ENCODE results near the gene SLC1A2. TPM values are rescaled to one million over a fixed set of nuclear protein-coding genes. Genes with fewer than 3 reads are reported as not detected.

Gene SLC1A2
- total and polyA plus RNA-seq, 2 of the 4 experiments (the other 2 are of a cell fraction) = 0.15 to 0.54 TPM

GRCh38 chr11:35311331-35311730 is 108.0 kb downstream of the SLC1A2 start:
- no peak overlapping the region for H4K8ac ChIP-seq (ENCODE audit: low read depth in 2 of 2, low read length in 2 of 2)
- no peak overlapping the region for H3K27ac ChIP-seq (ENCODE audit: insufficient read depth, low read length)
- no peak overlapping the region for H2AK5ac ChIP-seq (ENCODE audit: low read depth, low read length)
- no peak overlapping the region for H3K4ac ChIP-seq (ENCODE audit: low read depth, low read length)
- BruUV-seq (replicated peaks) = no TSS peak
- POLR2A ChIA-PET (ENCODE audit: unreplicated experiment) = no interaction called here
- no peak overlapping the region for H3K18ac ChIP-seq (ENCODE audit: low read depth, low read length)
- no peak overlapping the region for H2AK9ac ChIP-seq (replicated peaks; ENCODE audit: low read depth, low read length, poor library complexity)
- ATAC-seq (ENCODE audit: low read depth) (no peak), DNase-seq (no peak)
- H2BK120ac ChIP-seq (ENCODE audit: low read depth, low read length) = no peak overlapping the region
- H3K4me3 ChIP-seq (ENCODE audit: insufficient read depth, low read depth, low read length) = no peak overlapping the region
- intact Hi-C loops (cut with micrococcal nuclease) = no loop called here
- H3K56ac ChIP-seq (ENCODE audit: extremely low read depth, insufficient read depth, low read length) = no peak overlapping the region
- no peaks in the 10 kb centered on the region for H3K79me1 ChIP-seq (ENCODE audit: low read depth in 1 of 2, low read length in 2 of 2)
- no peaks in the 10 kb centered on the region for H3K9me1 ChIP-seq (ENCODE audit: insufficient read depth, low read length)
- H4K5ac ChIP-seq (ENCODE audit: low read depth, low read length) = no peak overlapping the region
- H2BK15ac ChIP-seq (ENCODE audit: low read depth, low read length) = no peak overlapping the region
- H3K23ac ChIP-seq (ENCODE audit: low read depth, low read length) = no peak overlapping the region
- H4K91ac ChIP-seq (ENCODE audit: insufficient read depth, low read depth, low read length) = no peak overlapping the region
- H4K20me1 ChIP-seq (ENCODE audit: insufficient read depth, low read length) = no peaks in the 10 kb centered on the region
- no peak for TF ChIP-seq RFX5 (IDR thresholded peaks at IDR 0.05; ENCODE audit: low read depth, low read length)
- TF ChIP-seq CEBPB (IDR thresholded peaks at IDR 0.05; ENCODE audit: low read depth, low read length) = no peak
- no peak for TF ChIP-seq BHLHE40 (IDR thresholded peaks at IDR 0.05; ENCODE audit: low read depth, low read length)
- no peak for TF ChIP-seq MAZ (IDR thresholded peaks at IDR 0.05; ENCODE audit: borderline replicate concordance, low read depth, low read length)
- TF ChIP-seq SMC3 (IDR thresholded peaks at IDR 0.05; ENCODE audit: low read depth, low read length) = no peak
- TF ChIP-seq MAFK (IDR thresholded peaks at IDR 0.05; ENCODE audit: low read depth, low read length) = no peak
- TF ChIP-seq USF2 (IDR thresholded peaks at IDR 0.05; ENCODE audit: low read depth, low read length) = no peak
- no peak for TF ChIP-seq POLR2A (IDR thresholded peaks at IDR 0.05; ENCODE audit: low read depth, low read length)
- no peak for TF ChIP-seq CTCF (conservative IDR thresholded peaks at IDR 0.05; ENCODE audit: low read depth, low read length)
- no peak for TF ChIP-seq MXI1 (IDR thresholded peaks at IDR 0.05; ENCODE audit: borderline replicate concordance, low read depth, low read length)
- no peak for TF ChIP-seq NFE2L2 (IDR thresholded peaks at IDR 0.05; ENCODE audit: low read depth, low read length)
- no peak overlapping the region for H3K4me2 ChIP-seq (ENCODE audit: low read depth, low read length)
- H3K36me3 ChIP-seq (ENCODE audit: control insufficient read depth, insufficient read depth, low read length) = no peaks in the 10 kb centered on the region
- H3K4me1 ChIP-seq (ENCODE audit: control insufficient read depth, insufficient read depth, low read length) = no peaks in the 10 kb centered on the region
- H2BK20ac ChIP-seq (ENCODE audit: low read depth, low read length) = no peak overlapping the region
- dilution Hi-C loops (cut with HindIII; ENCODE audit: low sequenced_read_pairs, unreplicated experiment) = no loop called here
- no peak overlapping the region for H3K14ac ChIP-seq (replicated peaks; ENCODE audit: low read depth, low read length)
- H2AFZ ChIP-seq (replicated peaks; ENCODE audit: low read length, poor library complexity) = no peak overlapping the region
- H2BK5ac ChIP-seq (ENCODE audit: low read depth, low read length, poor library complexity, severe bottlenecking) = no peak overlapping the region
- no CpG with 5 or more reads among the region's 3 CpGs for WGBS, 2 experiments (ENCODE audit: extremely low coverage in 2 of 2, insufficient read length in 1 of 2)
- no peak overlapping the region for H3K9ac ChIP-seq (ENCODE audit: low read depth, low read length)
- H3K9me3 ChIP-seq (ENCODE audit: control insufficient read depth, insufficient read depth, low read length) = no peaks in the 10 kb centered on the region
- H3K27me3 ChIP-seq (ENCODE audit: control insufficient read depth, insufficient read depth, low read length) = no peaks in the 10 kb centered on the region
- in situ Hi-C loops (cut with MboI; ENCODE audit: low sequenced_read_pairs) = loop anchor here (10.0 kb wide), 1 partner anchor 57 kb away; no protein-coding TSS in a partner anchor
- CTCF ChIA-PET = no interaction called here

Measured in IMR-90 (cell line).